ENCODE measurements around the gene PLAU. TPM values are rescaled to one million over a fixed set of nuclear protein-coding genes. Genes with fewer than 3 reads are reported as not detected.

Gene PLAU
- total RNA-seq, 1 donor from 2014 or later = 19.5 TPM

Other genes with a start within 250 kb of the PLAU start
- 8.0 TPM for gene AGAP5, start 213.0 kb upstream of the PLAU start, total RNA-seq (ENCODE audit: unreplicated experiment)
- 102 TPM for gene SEC24C, start 166.8 kb upstream of the PLAU start, total RNA-seq (ENCODE audit: unreplicated experiment)
- 22.5 TPM for gene CHCHD1, start 129.1 kb upstream of the PLAU start, total RNA-seq (ENCODE audit: unreplicated experiment)
- 176 TPM for gene ZSWIM8, start 125.5 kb upstream of the PLAU start, total RNA-seq (ENCODE audit: unreplicated experiment)
- 32.8 TPM for gene NDST2, start 99.5 kb upstream of the PLAU start, total RNA-seq (ENCODE audit: unreplicated experiment)
- 27.7 TPM for gene CAMK2G, start 36.6 kb upstream of the PLAU start, total RNA-seq (ENCODE audit: unreplicated experiment)
- 200 TPM for gene VCL, start 87.0 kb downstream of the PLAU start, total RNA-seq (ENCODE audit: unreplicated experiment)
- 43.7 TPM for gene AP3M1, start 239.7 kb downstream of the PLAU start, total RNA-seq (ENCODE audit: unreplicated experiment)
- gene ADK, start 240.1 kb downstream of the PLAU start, total RNA-seq (ENCODE audit: unreplicated experiment) = 13.1 TPM

All from endothelial cell (in vitro differentiated cells).